Neural cell (in vitro differentiated cells): ENCODE data around the gene RNF212. TPM values are rescaled to one million over a fixed set of nuclear protein-coding genes. Genes with fewer than 3 reads are reported as not detected.

ENCODE experiments used
- H2AFZ ChIP-seq: fragments of 200-600, 300-800 bp; sonication (generic), shearing (Covaris generic); 2 replicates; pipeline ENCODE4 v1.6.0; 2014; ENCODE audit warnings: low read depth, mild to moderate bottlenecking, antibody characterized with exemption, low read length, moderate library complexity
- H3F3A ChIP-seq: fragments of 200-600 bp; shearing (Covaris generic); 2 replicates; pipeline ENCODE4 v1.6.1; 2016; ENCODE audit warnings: mild to moderate bottlenecking, moderate library complexity, mixed read lengths, antibody characterized with exemption, low read length; ENCODE audit not compliant: insufficient read depth, poor library complexity, severe bottlenecking
- H3K27ac ChIP-seq: fragments of 200-600, 300-800 bp; sonication (generic), shearing (Covaris generic); 2 replicates; pipeline ENCODE4 v1.5.1; 2014; ENCODE audit warnings: mild to moderate bottlenecking, low read length, moderate library complexity
- H3K27me3 ChIP-seq: fragments of 300-800, 200-600 bp; sonication (generic), shearing (Covaris generic); 2 replicates; pipeline ENCODE4 v1.6.0; 2014; ENCODE audit warnings: mild to moderate bottlenecking, low read depth, low read length, moderate library complexity; ENCODE audit not compliant: insufficient read depth
- H3K36me3 ChIP-seq: fragments of 300-800, 200-600 bp; sonication (generic), shearing (Covaris generic); 2 replicates; pipeline ENCODE4 v1.5.1; 2014; ENCODE audit warnings: mild to moderate bottlenecking, antibody characterized with exemption, low read length, moderate library complexity; ENCODE audit not compliant: insufficient read depth
- H3K4me2 ChIP-seq: fragments of 300-800, 200-600 bp; sonication (generic), shearing (Covaris generic); 2 replicates; pipeline ENCODE4 v1.6.0; 2014; ENCODE audit warnings: mild to moderate bottlenecking, low read length
- H3K4me3 ChIP-seq: fragments of 300-800, 200-600 bp; sonication (generic), shearing (Covaris generic); 2 replicates; pipeline ENCODE4 v1.5.1; 2014; ENCODE audit warnings: mild to moderate bottlenecking, low read length, moderate library complexity
- H3K79me2 ChIP-seq: fragments of 200-600 bp; shearing (Covaris generic); replicated peaks from 2 replicates; pipeline ENCODE4 v1.6.0; 2014; ENCODE audit warnings: mild to moderate bottlenecking, low read length, moderate library complexity; ENCODE audit not compliant: insufficient read depth
- H3K9ac ChIP-seq: fragments of 300-800, 200-600 bp; sonication (generic), shearing (Covaris generic); 2 replicates; pipeline ENCODE4 v1.6.1; 2016; ENCODE audit warnings: mild to moderate bottlenecking, low read length, mixed read lengths
- H3K9me2 ChIP-seq: fragments of 200-600 bp; shearing (Covaris generic); 2 replicates; pipeline ENCODE4 v1.6.1; 2016; ENCODE audit warnings: mild to moderate bottlenecking, low read length, mixed read lengths; ENCODE audit not compliant: insufficient read depth
- H3K9me3 ChIP-seq: fragments of 200-600, 300-800 bp; sonication (generic), shearing (Covaris generic); 2 replicates; pipeline ENCODE4 v1.6.1; 2016; ENCODE audit warnings: mild to moderate bottlenecking, mixed run types, low read length, moderate library complexity, mixed read lengths
- H4K20me1 ChIP-seq: fragments of 200-600 bp; shearing (Covaris generic); 2 replicates; pipeline ENCODE4 v1.6.1; 2016; ENCODE audit warnings: mild to moderate bottlenecking, mixed run types; ENCODE audit not compliant: insufficient read depth
- CTCF ChIP-seq: fragments of 450-650 bp; IDR thresholded peaks from 2 replicates; pipeline ENCODE4 v1.5.1; 2014; ENCODE audit warnings: antibody characterized with exemption, mild to moderate bottlenecking, moderate library complexity; ENCODE audit not compliant: poor library complexity, severe bottlenecking
- EP300 ChIP-seq: fragments of 450-650 bp; conservative IDR thresholded peaks from 2 replicates; pipeline ENCODE4 v1.6.1; 2014; ENCODE audit warnings: antibody characterized with exemption, mild to moderate bottlenecking, moderate library complexity; ENCODE audit not compliant: poor library complexity, severe bottlenecking
- EZH2 ChIP-seq: fragments of 200-600, 300-800 bp; shearing (Covaris generic), sonication (generic); IDR thresholded peaks from 2 replicates; pipeline ENCODE4 v1.6.1; 2014; ENCODE audit warnings: antibody characterized with exemption, low read length, borderline replicate concordance, mild to moderate bottlenecking; ENCODE audit not compliant: insufficient read depth, poor library complexity, severe bottlenecking
- MXI1 ChIP-seq: fragments of 450-650 bp; conservative IDR thresholded peaks from 2 replicates; pipeline ENCODE4 v1.6.1; 2014; ENCODE audit warnings: antibody characterized with exemption, mild to moderate bottlenecking; ENCODE audit not compliant: poor library complexity, severe bottlenecking
- POLR2AphosphoS5 ChIP-seq: IDR thresholded peaks from 2 replicates; pipeline ENCODE4 v1.6.1; 2012
- RAD21 ChIP-seq: fragments of 450-650 bp; conservative IDR thresholded peaks from 2 replicates; pipeline ENCODE4 v1.6.1; 2014; ENCODE audit warnings: antibody characterized with exemption, mild to moderate bottlenecking, moderate library complexity
- REST ChIP-seq: IDR thresholded peaks from 2 replicates; pipeline ENCODE4 v1.6.1; 2012; ENCODE audit warnings: borderline replicate concordance
- SMC3 ChIP-seq: fragments of 450-650 bp; conservative IDR thresholded peaks from 2 replicates; pipeline ENCODE4 v1.6.1; 2014; ENCODE audit warnings: antibody characterized with exemption, mild to moderate bottlenecking, moderate library complexity; ENCODE audit not compliant: poor library complexity
- TAF1 ChIP-seq: IDR thresholded peaks from 2 replicates; pipeline ENCODE4 v1.6.1; 2012; ENCODE audit warnings: low read depth
- polyA plus RNA-seq: library from polyadenylated mRNA; depleted of rRNA; stranded (reverse); fragments of >200 nt; gene quantifications from 2 replicates; pipeline ENCODE4 v1.2.3, GENCODE V29; 2014

The RNF212 gene
- polyA plus RNA-seq, 1 donor from 2014 or later, result 1.5 TPM

- Histone ChIP-seq H3K79me2 (no peaks in the 10 kb centered on the region), H4K20me1 (no peaks in the 10 kb centered on the region), H3F3A (no peaks in the 10 kb centered on the region), H3K27ac (no peak overlapping the region), H3K36me3 (no peaks in the 10 kb centered on the region), H3K4me2 (no peak overlapping the region), H2AFZ (no peak overlapping the region), H3K4me3 (no peak overlapping the region), H3K9me2 (no peaks in the 10 kb centered on the region), H3K9me3 (no peaks in the 10 kb centered on the region), H3K27me3 (no peaks in the 10 kb centered on the region), H3K9ac (no peak overlapping the region)
- no peak for TF ChIP-seq EP300
- no peak for TF ChIP-seq CTCF
- no peak for TF ChIP-seq EZH2
- no peak for TF ChIP-seq POLR2AphosphoS5
- TF ChIP-seq TAF1, result no peak
- no peak for TF ChIP-seq REST
- no peak for TF ChIP-seq MXI1
- no peak for TF ChIP-seq RAD21
- no peak for TF ChIP-seq SMC3
These were observed 1.1 kb downstream of the RNF212 start for GRCh38 chr4:1112174-1112820.

GRCh38 chr4:1111259-1111809, 2.0 kb downstream of the RNF212 start:
- no peaks in the 10 kb centered on the region for H4K20me1 ChIP-seq
- no peaks in the 10 kb centered on the region for H3K36me3 ChIP-seq
- H3K9ac ChIP-seq, result no peak overlapping the region

More at GRCh38 chr4:1111259-1111809, 2.0 kb downstream of the RNF212 start:
- no peaks in the 10 kb centered on the region for H3K9me3 ChIP-seq
- no peaks in the 10 kb centered on the region for H3F3A ChIP-seq
- no peak overlapping the region for H2AFZ ChIP-seq
- no peak overlapping the region for H3K27ac ChIP-seq
- H3K9me2 ChIP-seq, result no peaks in the 10 kb centered on the region
- TF ChIP-seq REST, result no peak
- no peak for TF ChIP-seq EZH2
- no peak for TF ChIP-seq POLR2AphosphoS5
- TF ChIP-seq CTCF, result no peak
- TF ChIP-seq EP300, result no peak
- no peak for TF ChIP-seq TAF1
- TF ChIP-seq MXI1, result no peak
- no peak for TF ChIP-seq SMC3
- TF ChIP-seq RAD21, result no peak
- H3K79me2 ChIP-seq, result no peaks in the 10 kb centered on the region
- no peak overlapping the region for H3K4me3 ChIP-seq
- H3K27me3 ChIP-seq, result no peaks in the 10 kb centered on the region
- no peak overlapping the region for H3K4me2 ChIP-seq
